Astrocyte (in vitro differentiated cells and primary cell): ENCODE results near the gene METTL2A.
"Not testable (repeated sequence)": the region's sequence is repeated elsewhere in the genome, so short reads cannot be mapped to it uniquely, and the experiment has no call there.

Experiments used
- EZH2 ChIP-seq: IDR thresholded peaks from 2 replicates; pipeline ENCODE4 v1.6.1; 2012; ENCODE audit warnings: mild to moderate bottlenecking, low read length, inconsistent platforms; ENCODE audit not compliant: insufficient read depth
- TF ChIP-seq, protein P1 (sequence below): IDR thresholded peaks from 2 replicates; pipeline ENCODE4 v1.5.1; 2011; ENCODE audit warnings: low read depth, mild to moderate bottlenecking, inconsistent platforms, low read length, moderate library complexity; ENCODE audit not compliant: insufficient read depth

GRCh38 chr17:62441181-62441580 lies 17.5 kb downstream of the METTL2A start:
- not testable (repeated sequence) for TF ChIP-seq EZH2
- TF ChIP-seq, protein P1, sequence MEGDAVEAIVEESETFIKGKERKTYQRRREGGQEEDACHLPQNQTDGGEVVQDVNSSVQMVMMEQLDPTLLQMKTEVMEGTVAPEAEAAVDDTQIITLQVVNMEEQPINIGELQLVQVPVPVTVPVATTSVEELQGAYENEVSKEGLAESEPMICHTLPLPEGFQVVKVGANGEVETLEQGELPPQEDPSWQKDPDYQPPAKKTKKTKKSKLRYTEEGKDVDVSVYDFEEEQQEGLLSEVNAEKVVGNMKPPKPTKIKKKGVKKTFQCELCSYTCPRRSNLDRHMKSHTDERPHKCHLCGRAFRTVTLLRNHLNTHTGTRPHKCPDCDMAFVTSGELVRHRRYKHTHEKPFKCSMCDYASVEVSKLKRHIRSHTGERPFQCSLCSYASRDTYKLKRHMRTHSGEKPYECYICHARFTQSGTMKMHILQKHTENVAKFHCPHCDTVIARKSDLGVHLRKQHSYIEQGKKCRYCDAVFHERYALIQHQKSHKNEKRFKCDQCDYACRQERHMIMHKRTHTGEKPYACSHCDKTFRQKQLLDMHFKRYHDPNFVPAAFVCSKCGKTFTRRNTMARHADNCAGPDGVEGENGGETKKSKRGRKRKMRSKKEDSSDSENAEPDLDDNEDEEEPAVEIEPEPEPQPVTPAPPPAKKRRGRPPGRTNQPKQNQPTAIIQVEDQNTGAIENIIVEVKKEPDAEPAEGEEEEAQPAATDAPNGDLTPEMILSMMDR: not testable (repeated sequence)
